Peyer's patch (tissue), 4 donors: Measurements from ENCODE around the gene KIF5B.
"Not testable (repeated sequence)": the region's sequence is repeated elsewhere in the genome, so short reads cannot be mapped to it uniquely, and the experiment has no call there.

Experiments used
- CTCF ChIP-seq, 6 experiments: fragments of 450-650 bp in 4 of 6; fragments of 200-600 bp in 2 of 6; sonication (generic) in 1 of 6; IDR thresholded peaks; one replicate each; pipeline ENCODE4 v1.5.1; 2017 to 2019; ENCODE audit warnings: antibody characterized with exemption in 6 of 6, mild to moderate bottlenecking in 3 of 6, moderate library complexity in 1 of 6
- POLR2A ChIP-seq, 2 donors: fragments of 450-650 bp; IDR thresholded peaks; one replicate each; pipeline ENCODE4 v1.5.1; 2017; ENCODE audit warnings: antibody characterized with exemption in 2 of 2, mild to moderate bottlenecking in 2 of 2, moderate library complexity in 2 of 2

GRCh38 chr10:31987786-31988185 is 68.4 kb downstream of the KIF5B start:
- not testable (repeated sequence) for TF ChIP-seq CTCF, POLR2A (IDR thresholded peaks at IDR 0.05)
